HG02610 (cell line): ENCODE results near the gene SLC66A1.

ENCODE experiments used
- ATAC-seq: cut with Tn5 transposase; IDR thresholded peaks from one replicate; pipeline ENCODE4 v1.9.1; 2021; ENCODE audit warnings: mild to moderate bottlenecking, moderate library complexity; ENCODE audit not compliant: unreplicated experiment

The SLC66A1 gene

GRCh38 chr1:19342062-19342750 is 30.1 kb downstream of the SLC66A1 start:
- ATAC-seq: no peak

- ATAC-seq: no peak
Observed at GRCh38 chr1:19342894-19343616, 30.9 kb downstream of the SLC66A1 start.

GRCh38 chr1:19343617-19344350 is 31.7 kb downstream of the SLC66A1 start:
- ATAC-seq: no peak

GRCh38 chr1:19344372-19344810 is 32.3 kb downstream of the SLC66A1 start:
- ATAC-seq: no peak

GRCh38 chr1:19344831-19345230 is 32.7 kb downstream of the SLC66A1 start:
- no peak for ATAC-seq

GRCh38 chr1:19345391-19345790 is 33.3 kb downstream of the SLC66A1 start:
- ATAC-seq: no peak

GRCh38 chr1:19346026-19346425 is 33.9 kb downstream of the SLC66A1 start:
- ATAC-seq: no peak

GRCh38 chr1:19347533-19348172 is 35.5 kb downstream of the SLC66A1 start:
- ATAC-seq: no peak

GRCh38 chr1:19348441-19349198 is 36.5 kb downstream of the SLC66A1 start:
- ATAC-seq: no peak

- ATAC-seq: no peak
Observed at GRCh38 chr1:19349999-19350398, 37.9 kb downstream of the SLC66A1 start.

GRCh38 chr1:19350566-19350965 is 38.4 kb downstream of the SLC66A1 start:
- ATAC-seq: no peak

GRCh38 chr1:19351873-19352272 is 39.7 kb downstream of the SLC66A1 start:
- no peak for ATAC-seq

GRCh38 chr1:19352839-19353238 is 40.7 kb downstream of the SLC66A1 start:
- ATAC-seq: no peak

GRCh38 chr1:19353596-19353995 is 41.5 kb downstream of the SLC66A1 start:
- no peak for ATAC-seq

- no peak for ATAC-seq
Observed at GRCh38 chr1:19354531-19354981, 42.4 kb downstream of the SLC66A1 start.

GRCh38 chr1:19356266-19356665 is 44.1 kb downstream of the SLC66A1 start:
- no peak for ATAC-seq

- no peak for ATAC-seq
Observed at GRCh38 chr1:19357299-19357986, 45.3 kb downstream of the SLC66A1 start.

GRCh38 chr1:19358710-19359109 is 46.6 kb downstream of the SLC66A1 start:
- ATAC-seq: no peak

- ATAC-seq: no peak
Observed at GRCh38 chr1:19359357-19359756, 47.2 kb downstream of the SLC66A1 start.

GRCh38 chr1:19360016-19360415 is 47.9 kb downstream of the SLC66A1 start:
- no peak for ATAC-seq
